GM12873 (cell line): ENCODE data around the gene SLC30A1.

ENCODE experiments used
- TF ChIP-seq, protein P1 (sequence below): IDR thresholded peaks from 2 replicates; pipeline ENCODE4 v1.5.1; 2012; ENCODE audit warnings: low read depth, mild to moderate bottlenecking, moderate library complexity, low read length, control low read depth; ENCODE audit not compliant: insufficient read depth; ENCODE audit errors: missing control alignments

The SLC30A1 gene

DNA sequence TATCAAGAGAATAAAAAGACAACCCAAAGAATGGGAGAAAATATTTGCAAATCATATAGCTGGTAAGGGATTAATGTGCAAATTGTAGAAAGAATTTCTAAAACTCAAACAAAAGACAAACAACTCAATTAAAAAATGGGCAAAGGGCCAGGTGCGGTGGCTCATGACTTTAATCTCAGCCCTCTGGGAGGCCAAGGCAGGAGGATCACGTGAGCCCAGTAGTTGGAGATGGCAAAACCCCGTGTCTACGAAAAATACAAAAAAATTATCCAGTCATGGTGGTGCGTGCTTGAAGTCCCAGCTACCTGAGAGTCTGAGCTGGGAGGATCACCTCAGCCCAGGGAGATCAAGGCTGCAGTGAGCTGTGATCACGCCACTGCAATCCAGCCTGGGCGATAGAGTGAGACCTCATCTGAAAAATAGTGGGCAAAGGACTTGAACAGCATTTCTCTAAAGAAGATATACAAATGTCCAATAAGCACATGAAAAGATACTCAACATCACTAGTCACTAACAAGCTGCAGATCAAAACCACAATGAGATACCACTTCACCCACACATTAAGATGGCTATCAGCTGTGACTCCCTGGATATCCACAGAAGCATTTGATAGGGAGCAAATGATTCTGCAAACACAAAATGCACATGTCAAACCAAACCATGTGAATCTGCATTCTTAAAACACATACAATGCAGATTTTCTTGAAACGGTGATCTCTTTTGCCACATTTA, 20.9 kb downstream of the SLC30A1 start:
- TF ChIP-seq, protein P1, sequence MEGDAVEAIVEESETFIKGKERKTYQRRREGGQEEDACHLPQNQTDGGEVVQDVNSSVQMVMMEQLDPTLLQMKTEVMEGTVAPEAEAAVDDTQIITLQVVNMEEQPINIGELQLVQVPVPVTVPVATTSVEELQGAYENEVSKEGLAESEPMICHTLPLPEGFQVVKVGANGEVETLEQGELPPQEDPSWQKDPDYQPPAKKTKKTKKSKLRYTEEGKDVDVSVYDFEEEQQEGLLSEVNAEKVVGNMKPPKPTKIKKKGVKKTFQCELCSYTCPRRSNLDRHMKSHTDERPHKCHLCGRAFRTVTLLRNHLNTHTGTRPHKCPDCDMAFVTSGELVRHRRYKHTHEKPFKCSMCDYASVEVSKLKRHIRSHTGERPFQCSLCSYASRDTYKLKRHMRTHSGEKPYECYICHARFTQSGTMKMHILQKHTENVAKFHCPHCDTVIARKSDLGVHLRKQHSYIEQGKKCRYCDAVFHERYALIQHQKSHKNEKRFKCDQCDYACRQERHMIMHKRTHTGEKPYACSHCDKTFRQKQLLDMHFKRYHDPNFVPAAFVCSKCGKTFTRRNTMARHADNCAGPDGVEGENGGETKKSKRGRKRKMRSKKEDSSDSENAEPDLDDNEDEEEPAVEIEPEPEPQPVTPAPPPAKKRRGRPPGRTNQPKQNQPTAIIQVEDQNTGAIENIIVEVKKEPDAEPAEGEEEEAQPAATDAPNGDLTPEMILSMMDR, result no peak

- TF ChIP-seq, protein P1, result no peak
Measured at GRCh38 chr1:211553549-211553948, 25.4 kb downstream of the SLC30A1 start.

- TF ChIP-seq, protein P1, result no peak
Measured at GRCh38 chr1:211551638-211552460, 27.1 kb downstream of the SLC30A1 start.

- TF ChIP-seq, protein P1, result no peak
Measured at GRCh38 chr1:211549092-211549711, 29.8 kb downstream of the SLC30A1 start.

GRCh38 chr1:211548321-211549091, 30.5 kb downstream of the SLC30A1 start:
- TF ChIP-seq, protein P1, result no peak

DNA sequence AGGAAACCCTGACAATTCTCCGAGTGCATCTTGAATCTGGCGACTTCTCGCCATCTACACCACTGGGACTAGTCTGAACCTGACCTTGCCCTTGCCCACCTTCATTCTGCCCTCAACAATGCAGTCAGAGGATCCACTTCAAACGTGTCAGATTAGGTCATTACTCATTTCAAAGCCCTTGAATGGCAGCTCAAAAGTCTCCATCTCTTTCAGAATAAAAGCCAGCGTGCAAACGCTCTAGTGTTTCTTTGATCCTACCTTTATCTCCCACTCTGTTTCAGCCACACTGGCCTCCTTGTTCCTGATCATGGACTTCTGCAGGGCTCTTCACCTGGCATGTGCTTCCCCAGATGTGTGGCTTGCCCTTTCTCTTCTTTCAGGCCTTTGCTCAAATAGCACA, 31.3 kb downstream of the SLC30A1 start:
- TF ChIP-seq, protein P1, result no peak
